ENCODE data around the gene SPECC1. TPM values are rescaled to one million over a fixed set of nuclear protein-coding genes. Genes with fewer than 3 reads are reported as not detected.

SPECC1 gene
- total RNA-seq, 1 donor from 2014 or later = 13.6 TPM

DNA sequence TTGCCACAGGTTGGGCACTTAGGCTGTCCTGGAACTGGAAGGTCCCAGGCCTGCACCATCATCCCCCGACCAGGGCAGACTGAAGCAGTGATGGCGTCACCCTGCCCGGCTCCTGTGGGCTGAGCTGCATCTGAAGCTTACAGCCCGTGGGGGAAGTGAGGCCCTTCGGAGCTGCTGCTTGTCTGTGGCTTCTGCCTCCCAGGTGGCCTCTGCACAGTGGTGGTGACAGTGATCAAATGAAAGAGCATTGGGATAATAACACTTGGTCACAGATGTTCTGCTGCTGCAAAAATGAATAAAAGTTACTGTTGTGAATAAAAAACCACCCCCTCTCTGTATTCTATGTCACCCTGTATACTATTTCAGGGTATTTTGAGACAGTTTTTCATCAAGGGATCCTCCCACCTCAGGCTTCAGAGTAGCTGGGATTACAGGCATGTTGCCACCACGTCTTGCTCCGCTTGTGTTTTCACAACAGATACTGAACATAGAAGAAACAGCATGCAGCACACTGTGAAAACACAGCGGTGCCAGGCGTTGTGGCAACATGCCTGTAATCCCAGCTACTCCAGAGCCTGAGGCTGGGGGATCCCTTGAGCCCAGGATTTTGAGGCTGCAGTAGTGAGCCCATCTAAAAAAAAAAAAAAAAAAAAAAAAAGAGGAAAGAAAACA, 293.2 kb downstream of the SPECC1 start:
- Histone ChIP-seq H3K27ac (ENCODE audit: low read depth, low read length) (no peak overlapping the region), H3K4me1 (ENCODE audit: control insufficient read depth in 3 of 3, insufficient read depth in 3 of 3, low read length in 3 of 3) (no peaks in the 10 kb centered on the region), H3K4me3 (ENCODE audit: low read length in 3 of 3) (no peak overlapping the region), H3K27me3 (ENCODE audit: control insufficient read depth in 3 of 3, insufficient read depth in 3 of 3, low read length in 3 of 3) (no peaks in the 10 kb centered on the region), H3K36me3 (ENCODE audit: control insufficient read depth in 3 of 3, insufficient read depth in 3 of 3, low read length in 3 of 3) (peaks cover 0 to 3% (median 0%) of the 10 kb centered on the region in 3 donors), H3K9ac (ENCODE audit: low read depth in 1 of 3, low read length in 3 of 3) (no peak overlapping the region), H3K9me3 (ENCODE audit: control insufficient read depth in 3 of 3, low read length in 3 of 3) (peaks cover 3 to 7% (median 5%) of the 10 kb centered on the region in 3 donors)

DNA sequence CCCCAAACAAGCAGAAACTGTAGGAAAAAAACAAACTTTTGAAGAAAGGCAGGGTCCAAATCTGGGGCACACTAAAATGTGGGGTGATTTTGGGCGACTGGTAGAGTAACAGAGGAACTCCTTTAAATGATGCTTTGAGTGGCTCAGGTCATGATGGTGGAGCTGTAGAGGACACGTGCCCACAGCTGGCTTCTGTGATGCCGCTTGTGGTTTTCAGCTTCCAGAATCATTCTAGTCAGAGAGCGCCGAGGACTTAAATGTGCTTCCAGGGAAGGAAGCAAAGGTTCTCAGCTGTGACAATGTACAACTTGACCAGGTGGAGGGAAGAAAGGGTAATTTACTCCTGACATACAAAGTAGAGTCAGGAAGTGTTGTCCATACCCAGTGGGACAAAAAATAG, 295.8 kb downstream of the SPECC1 start:
- Histone ChIP-seq H3K9ac (ENCODE audit: low read depth in 1 of 3, low read length in 3 of 3) (no peak overlapping the region), H3K36me3 (ENCODE audit: control insufficient read depth in 3 of 3, insufficient read depth in 3 of 3, low read length in 3 of 3) (peaks cover 0 to 3% (median 0%) of the 10 kb centered on the region in 3 donors), H3K9me3 (ENCODE audit: control insufficient read depth in 3 of 3, low read length in 3 of 3) (peaks cover 4 to 8% (median 5%) of the 10 kb centered on the region in 3 donors), H3K27ac (ENCODE audit: low read depth, low read length) (no peak overlapping the region), H3K4me3 (ENCODE audit: low read length in 3 of 3) (no peak overlapping the region), H3K27me3 (ENCODE audit: control insufficient read depth in 3 of 3, insufficient read depth in 3 of 3, low read length in 3 of 3) (no peaks in the 10 kb centered on the region), H3K4me1 (ENCODE audit: control insufficient read depth in 3 of 3, insufficient read depth in 3 of 3, low read length in 3 of 3) (no peaks in the 10 kb centered on the region)

DNA sequence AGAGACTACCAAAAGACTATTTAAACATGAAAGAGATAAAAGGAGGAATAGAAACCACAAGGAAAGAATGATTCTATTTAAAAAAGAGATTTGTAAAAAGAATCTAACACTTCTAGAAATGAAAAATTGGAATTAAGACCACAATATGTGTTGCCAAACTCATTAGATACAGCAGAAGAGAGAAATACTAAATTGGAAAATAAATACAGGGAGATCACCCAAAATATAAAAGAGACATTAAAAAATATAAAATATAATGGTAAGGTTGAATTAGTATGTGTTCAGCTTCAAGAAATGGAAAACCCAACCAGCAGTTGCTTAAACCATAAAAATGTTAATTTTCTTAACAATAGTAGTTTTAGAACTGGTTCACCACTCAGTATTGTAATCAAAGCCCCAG, 297.8 kb downstream of the SPECC1 start:
- no peaks in the 10 kb centered on the region for H3K27me3 ChIP-seq (ENCODE audit: control insufficient read depth in 3 of 3, insufficient read depth in 3 of 3, low read length in 3 of 3)
- peaks cover 0 to 3% (median 0%) of the 10 kb centered on the region in 3 donors for H3K36me3 ChIP-seq (ENCODE audit: control insufficient read depth in 3 of 3, insufficient read depth in 3 of 3, low read length in 3 of 3)
- H3K9ac ChIP-seq (ENCODE audit: low read depth in 1 of 3, low read length in 3 of 3) = no peak overlapping the region
- H3K27ac ChIP-seq (ENCODE audit: low read depth, low read length) = no peak overlapping the region
- no peak overlapping the region for H3K4me3 ChIP-seq (ENCODE audit: low read length in 3 of 3)
- H3K9me3 ChIP-seq (ENCODE audit: control insufficient read depth in 3 of 3, low read length in 3 of 3) = peaks cover 4 to 8% (median 5%) of the 10 kb centered on the region in 3 donors
- H3K4me1 ChIP-seq (ENCODE audit: control insufficient read depth in 3 of 3, insufficient read depth in 3 of 3, low read length in 3 of 3) = no peaks in the 10 kb centered on the region

DNA sequence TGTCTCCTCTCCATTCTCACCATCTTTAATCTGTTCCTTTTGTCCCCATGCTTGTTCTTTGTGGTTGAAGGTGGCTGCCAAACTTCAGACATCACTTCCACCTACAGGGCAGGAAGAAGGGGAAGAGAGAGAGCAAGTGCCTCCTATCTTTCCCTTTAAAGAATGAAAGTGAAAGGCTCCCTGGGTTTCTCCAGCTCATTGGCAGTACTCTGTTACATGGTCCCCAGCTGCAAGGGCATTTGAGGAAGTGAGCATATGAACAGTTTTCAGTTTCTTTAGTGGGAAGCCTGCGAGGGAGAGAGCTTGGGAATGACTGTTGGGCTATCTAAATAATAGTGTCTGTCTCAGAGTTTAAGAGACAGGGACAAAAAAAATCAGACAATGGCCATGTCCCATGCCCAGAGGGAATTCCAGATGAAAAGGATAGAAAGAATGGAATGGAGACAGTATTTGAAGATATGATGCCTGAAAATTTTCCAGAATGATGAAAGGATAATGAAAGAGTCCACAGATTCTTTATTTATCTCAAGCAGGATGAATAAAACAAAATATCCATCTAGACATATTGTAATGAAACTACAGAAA, 298.3 kb downstream of the SPECC1 start:
- no peaks in the 10 kb centered on the region for H3K4me1 ChIP-seq (ENCODE audit: control insufficient read depth in 3 of 3, insufficient read depth in 3 of 3, low read length in 3 of 3)
- H3K36me3 ChIP-seq (ENCODE audit: control insufficient read depth in 3 of 3, insufficient read depth in 3 of 3, low read length in 3 of 3) = peaks cover 0 to 3% (median 0%) of the 10 kb centered on the region in 3 donors
- H3K4me3 ChIP-seq (ENCODE audit: low read length in 3 of 3) = no peak overlapping the region
- no peak overlapping the region for H3K27ac ChIP-seq (ENCODE audit: low read depth, low read length)
- H3K27me3 ChIP-seq (ENCODE audit: control insufficient read depth in 3 of 3, insufficient read depth in 3 of 3, low read length in 3 of 3) = no peaks in the 10 kb centered on the region
- peaks cover 4 to 8% (median 5%) of the 10 kb centered on the region in 3 donors for H3K9me3 ChIP-seq (ENCODE audit: control insufficient read depth in 3 of 3, low read length in 3 of 3)
- no peak overlapping the region for H3K9ac ChIP-seq (ENCODE audit: low read depth in 1 of 3, low read length in 3 of 3)

DNA sequence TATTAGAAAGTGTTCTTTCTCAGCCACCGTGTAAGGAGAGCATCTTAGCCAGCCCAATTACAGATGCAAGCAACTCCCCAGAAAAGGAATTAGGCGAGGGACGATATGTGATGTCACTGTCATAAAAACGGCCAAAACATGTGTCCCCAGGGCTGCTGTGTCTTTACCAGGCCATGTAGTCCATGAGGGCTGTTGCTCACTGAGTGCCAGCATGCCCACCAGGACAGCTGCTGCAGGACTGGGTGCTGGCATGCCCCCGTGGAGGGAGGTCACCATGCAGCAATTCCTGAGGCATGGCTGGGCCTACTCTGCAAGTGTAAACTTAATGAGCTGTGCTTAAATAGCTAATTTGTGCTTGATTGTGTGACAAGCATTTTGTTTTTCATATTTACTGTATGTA, 301.3 kb downstream of the SPECC1 start:
- Histone ChIP-seq H3K27me3 (ENCODE audit: control insufficient read depth in 3 of 3, insufficient read depth in 3 of 3, low read length in 3 of 3) (no peaks in the 10 kb centered on the region), H3K9ac (ENCODE audit: low read depth in 1 of 3, low read length in 3 of 3) (no peak overlapping the region), H3K27ac (ENCODE audit: low read depth, low read length) (no peak overlapping the region), H3K4me3 (ENCODE audit: low read length in 3 of 3) (no peak overlapping the region), H3K4me1 (ENCODE audit: control insufficient read depth in 3 of 3, insufficient read depth in 3 of 3, low read length in 3 of 3) (no peaks in the 10 kb centered on the region), H3K9me3 (ENCODE audit: control insufficient read depth in 3 of 3, low read length in 3 of 3) (peaks cover 4 to 8% (median 5%) of the 10 kb centered on the region in 3 donors), H3K36me3 (ENCODE audit: control insufficient read depth in 3 of 3, insufficient read depth in 3 of 3, low read length in 3 of 3) (peaks cover 0 to 3% (median 0%) of the 10 kb centered on the region in 3 donors)

DNA sequence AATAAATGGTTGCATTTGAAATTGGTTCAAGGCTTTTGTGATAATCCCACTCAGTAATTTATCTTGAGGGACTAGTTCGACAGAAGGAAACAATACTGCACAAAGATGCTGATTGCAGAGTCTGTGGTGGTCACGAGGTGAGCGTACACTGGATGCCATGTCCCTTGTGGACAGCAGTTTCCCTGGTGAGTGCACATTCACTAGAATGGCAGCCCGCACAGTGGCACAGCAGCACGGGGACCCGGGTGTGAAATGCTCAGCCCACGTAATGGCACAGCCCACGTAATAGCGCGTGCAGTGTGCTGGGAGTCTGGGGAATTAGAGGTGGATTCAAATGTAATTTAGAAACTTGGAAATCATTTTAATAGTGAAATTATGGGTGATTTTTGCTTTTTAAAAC, 304.1 kb downstream of the SPECC1 start:
- no peaks in the 10 kb centered on the region for H3K27me3 ChIP-seq (ENCODE audit: control insufficient read depth in 3 of 3, insufficient read depth in 3 of 3, low read length in 3 of 3)
- H3K9me3 ChIP-seq (ENCODE audit: control insufficient read depth in 3 of 3, low read length in 3 of 3) = no peaks in the 10 kb centered on the region
- H3K4me3 ChIP-seq (ENCODE audit: low read length in 3 of 3) = no peak overlapping the region
- H3K4me1 ChIP-seq (ENCODE audit: control insufficient read depth in 3 of 3, insufficient read depth in 3 of 3, low read length in 3 of 3) = no peaks in the 10 kb centered on the region
- no peak overlapping the region for H3K9ac ChIP-seq (ENCODE audit: low read depth in 1 of 3, low read length in 3 of 3)
- no peak overlapping the region for H3K27ac ChIP-seq (ENCODE audit: low read depth, low read length)
- no peaks in the 10 kb centered on the region for H3K36me3 ChIP-seq (ENCODE audit: control insufficient read depth in 3 of 3, insufficient read depth in 3 of 3, low read length in 3 of 3)

DNA sequence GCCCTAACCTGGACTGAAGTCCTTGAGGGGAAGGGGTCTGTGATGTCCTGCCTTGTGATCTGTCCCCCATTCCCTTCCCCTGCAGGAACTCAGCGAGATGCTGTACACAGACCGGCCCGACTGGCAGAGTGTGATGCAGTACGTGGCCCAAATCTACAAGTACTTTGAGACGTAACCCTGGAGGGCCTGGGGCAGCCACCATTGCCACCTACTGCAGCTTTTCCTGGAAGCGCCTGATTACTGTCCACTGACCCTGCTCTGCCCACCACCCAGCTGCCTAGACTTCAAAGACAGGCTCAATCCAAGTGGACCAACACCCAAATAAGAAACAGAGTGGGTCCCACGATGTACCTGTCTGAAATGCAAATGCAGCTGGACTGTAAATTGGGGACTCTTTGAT, 304.7 kb downstream of the SPECC1 start:
- Histone ChIP-seq H3K36me3 (ENCODE audit: control insufficient read depth in 3 of 3, insufficient read depth in 3 of 3, low read length in 3 of 3) (no peaks in the 10 kb centered on the region), H3K9me3 (ENCODE audit: control insufficient read depth in 3 of 3, low read length in 3 of 3) (no peaks in the 10 kb centered on the region), H3K27ac (ENCODE audit: low read depth, low read length) (no peak overlapping the region), H3K4me1 (ENCODE audit: control insufficient read depth in 3 of 3, insufficient read depth in 3 of 3, low read length in 3 of 3) (no peaks in the 10 kb centered on the region), H3K4me3 (ENCODE audit: low read length in 3 of 3) (no peak overlapping the region), H3K9ac (ENCODE audit: low read depth in 1 of 3, low read length in 3 of 3) (no peak overlapping the region), H3K27me3 (ENCODE audit: control insufficient read depth in 3 of 3, insufficient read depth in 3 of 3, low read length in 3 of 3) (no peaks in the 10 kb centered on the region)

DNA sequence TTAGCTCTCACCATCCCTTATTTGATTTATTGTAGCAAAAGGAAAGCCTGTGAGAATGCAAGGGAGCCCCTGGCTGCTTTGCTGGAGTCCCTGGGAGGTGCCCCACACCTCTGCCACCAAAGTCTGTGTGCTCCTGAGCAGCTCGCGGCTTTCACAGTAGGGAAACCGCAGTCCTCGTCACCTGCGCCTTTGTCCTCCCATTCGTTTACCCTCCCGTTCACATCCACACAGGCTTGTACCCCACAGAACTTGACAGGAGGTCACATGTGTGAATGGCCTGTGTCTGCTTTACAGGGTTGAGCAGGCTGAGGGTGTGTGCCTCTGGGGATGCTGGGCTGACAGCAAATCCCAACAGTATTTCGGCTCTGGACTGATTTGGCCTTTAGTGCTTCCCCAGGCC, 305.7 kb downstream of the SPECC1 start:
- Histone ChIP-seq H3K9me3 (ENCODE audit: control insufficient read depth in 3 of 3, low read length in 3 of 3) (no peaks in the 10 kb centered on the region), H3K36me3 (ENCODE audit: control insufficient read depth in 3 of 3, insufficient read depth in 3 of 3, low read length in 3 of 3) (no peaks in the 10 kb centered on the region), H3K27ac (ENCODE audit: low read depth, low read length) (no peak overlapping the region), H3K9ac (ENCODE audit: low read depth in 1 of 3, low read length in 3 of 3) (no peak overlapping the region), H3K4me3 (ENCODE audit: low read length in 3 of 3) (no peak overlapping the region), H3K4me1 (ENCODE audit: control insufficient read depth in 3 of 3, insufficient read depth in 3 of 3, low read length in 3 of 3) (no peaks in the 10 kb centered on the region), H3K27me3 (ENCODE audit: control insufficient read depth in 3 of 3, insufficient read depth in 3 of 3, low read length in 3 of 3) (no peaks in the 10 kb centered on the region)

DNA sequence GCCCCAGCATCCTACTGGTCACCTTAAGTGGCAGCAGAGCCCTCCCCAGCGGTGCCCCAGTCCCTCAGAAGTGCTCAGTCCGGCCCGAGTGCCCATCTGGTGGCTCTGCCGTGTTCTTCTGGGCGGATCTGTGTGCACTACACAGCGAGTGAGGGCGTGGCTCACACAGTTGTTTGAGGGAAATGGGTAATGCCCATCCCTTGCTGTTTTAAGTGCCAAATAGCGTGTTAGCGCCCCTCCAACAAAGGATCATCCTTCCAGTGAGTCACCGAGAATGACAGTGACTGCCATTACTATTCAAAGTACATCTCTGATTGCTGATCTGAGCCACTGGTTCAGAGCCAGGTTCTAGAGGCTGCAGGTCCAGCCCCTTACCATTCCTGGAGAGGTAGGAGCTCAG, 306.2 kb downstream of the SPECC1 start:
- Histone ChIP-seq H3K27ac (ENCODE audit: low read depth, low read length) (no peak overlapping the region), H3K4me1 (ENCODE audit: control insufficient read depth in 3 of 3, insufficient read depth in 3 of 3, low read length in 3 of 3) (no peaks in the 10 kb centered on the region), H3K4me3 (ENCODE audit: low read length in 3 of 3) (no peak overlapping the region), H3K9ac (ENCODE audit: low read depth in 1 of 3, low read length in 3 of 3) (no peak overlapping the region), H3K9me3 (ENCODE audit: control insufficient read depth in 3 of 3, low read length in 3 of 3) (no peaks in the 10 kb centered on the region), H3K27me3 (ENCODE audit: control insufficient read depth in 3 of 3, insufficient read depth in 3 of 3, low read length in 3 of 3) (no peaks in the 10 kb centered on the region), H3K36me3 (ENCODE audit: control insufficient read depth in 3 of 3, insufficient read depth in 3 of 3, low read length in 3 of 3) (no peaks in the 10 kb centered on the region)

DNA sequence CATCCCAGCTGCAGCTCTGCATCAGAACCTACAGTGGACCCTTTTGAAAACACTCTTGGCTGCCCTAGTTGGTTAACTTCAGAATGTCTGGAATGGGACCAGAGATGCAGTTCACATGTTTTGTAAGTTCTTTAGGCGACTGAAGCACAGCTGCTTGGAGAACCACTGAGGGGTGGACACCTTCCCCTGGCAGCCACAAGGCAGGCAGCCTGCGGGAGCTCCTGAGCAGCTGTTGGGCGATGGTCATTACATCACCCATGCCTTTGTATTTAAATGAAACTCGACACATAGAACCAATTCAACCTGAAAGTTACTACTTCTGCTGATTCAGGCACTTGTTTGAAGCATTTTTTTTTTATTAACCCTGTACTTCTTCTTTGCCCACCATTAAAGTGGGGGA, 306.7 kb downstream of the SPECC1 start:
- H3K9me3 ChIP-seq (ENCODE audit: control insufficient read depth in 3 of 3, low read length in 3 of 3) = no peaks in the 10 kb centered on the region
- H3K4me1 ChIP-seq (ENCODE audit: control insufficient read depth in 3 of 3, insufficient read depth in 3 of 3, low read length in 3 of 3) = no peaks in the 10 kb centered on the region
- no peak overlapping the region for H3K9ac ChIP-seq (ENCODE audit: low read depth in 1 of 3, low read length in 3 of 3)
- H3K27me3 ChIP-seq (ENCODE audit: control insufficient read depth in 3 of 3, insufficient read depth in 3 of 3, low read length in 3 of 3) = no peaks in the 10 kb centered on the region
- no peak overlapping the region for H3K4me3 ChIP-seq (ENCODE audit: low read length in 3 of 3)
- no peak overlapping the region for H3K27ac ChIP-seq (ENCODE audit: low read depth, low read length)
- H3K36me3 ChIP-seq (ENCODE audit: control insufficient read depth in 3 of 3, insufficient read depth in 3 of 3, low read length in 3 of 3) = no peaks in the 10 kb centered on the region

All from skeletal muscle tissue (tissue), 4 donors.